ENCODE results near the gene ALPP. TPM values are rescaled to one million over a fixed set of nuclear protein-coding genes. Genes with fewer than 3 reads are reported as not detected.
"Not testable (repeated sequence)": the region's sequence is repeated elsewhere in the genome, so short reads cannot be mapped to it uniquely, and the experiment has no call there.

ALPP gene
- total RNA-seq, 1 donor from 2014 or later = not detected

GRCh38 chr2:232372231-232373208 lies 6.0 kb upstream of the ALPP start:
- Mint-ChIP-seq H3K27me3 (ENCODE audit: low read depth) (no peaks in the 10 kb centered on the region), H3K27ac (no peak overlapping the region), H3K4me1 (ENCODE audit: low read depth) (no peaks in the 10 kb centered on the region), H3K4me3 (ENCODE audit: low read depth) (no peak overlapping the region), H3K9me3 (no peaks in the 10 kb centered on the region), H3K36me3 (ENCODE audit: low read depth) (no peaks in the 10 kb centered on the region)
- no peak for DNase-seq (ENCODE audit: low spot score)
- intact Hi-C loops (cut with micrococcal nuclease) = no loop called here

- Mint-ChIP-seq H3K4me1 (ENCODE audit: low read depth) (no peaks in the 10 kb centered on the region), H3K27ac (no peak overlapping the region), H3K4me3 (ENCODE audit: low read depth) (no peak overlapping the region), H3K9me3 (no peaks in the 10 kb centered on the region), H3K36me3 (ENCODE audit: low read depth) (no peaks in the 10 kb centered on the region), H3K27me3 (ENCODE audit: low read depth) (no peaks in the 10 kb centered on the region)
- no peak for DNase-seq (ENCODE audit: low spot score)
- intact Hi-C loops (cut with micrococcal nuclease) = no loop called here
Measured at GRCh38 chr2:232374356-232374755, 4.2 kb upstream of the ALPP start.

GRCh38 chr2:232375164-232375563 lies 3.4 kb upstream of the ALPP start:
- intact Hi-C loops (cut with micrococcal nuclease) = no loop called here
- Mint-ChIP-seq H3K4me3 (ENCODE audit: low read depth) (no peak overlapping the region), H3K27me3 (ENCODE audit: low read depth) (no peaks in the 10 kb centered on the region), H3K4me1 (ENCODE audit: low read depth) (no peaks in the 10 kb centered on the region), H3K36me3 (ENCODE audit: low read depth) (no peaks in the 10 kb centered on the region), H3K9me3 (no peaks in the 10 kb centered on the region), H3K27ac (no peak overlapping the region)
- DNase-seq (ENCODE audit: low spot score) = no peak

- Mint-ChIP-seq H3K27ac (no peak overlapping the region), H3K4me3 (ENCODE audit: low read depth) (no peak overlapping the region), H3K27me3 (ENCODE audit: low read depth) (no peaks in the 10 kb centered on the region), H3K9me3 (no peaks in the 10 kb centered on the region), H3K36me3 (ENCODE audit: low read depth) (no peaks in the 10 kb centered on the region), H3K4me1 (ENCODE audit: low read depth) (no peaks in the 10 kb centered on the region)
- intact Hi-C loops (cut with micrococcal nuclease) = no loop called here
- no peak for DNase-seq (ENCODE audit: low spot score)
Measured at GRCh38 chr2:232376260-232376659, 2.3 kb upstream of the ALPP start.

GRCh38 chr2:232376713-232377112 lies 1.8 kb upstream of the ALPP start:
- Mint-ChIP-seq H3K36me3 (ENCODE audit: low read depth) (no peaks in the 10 kb centered on the region), H3K4me3 (ENCODE audit: low read depth) (no peak overlapping the region), H3K9me3 (no peaks in the 10 kb centered on the region), H3K27ac (no peak overlapping the region), H3K4me1 (ENCODE audit: low read depth) (no peaks in the 10 kb centered on the region), H3K27me3 (ENCODE audit: low read depth) (no peaks in the 10 kb centered on the region)
- no peak for DNase-seq (ENCODE audit: low spot score)
- intact Hi-C loops (cut with micrococcal nuclease) = no loop called here

GRCh38 chr2:232377319-232377718 lies 1.2 kb upstream of the ALPP start:
- no peaks in the 10 kb centered on the region for H3K4me1 Mint-ChIP-seq (ENCODE audit: low read depth)
- H3K27ac Mint-ChIP-seq = no peak overlapping the region
- no peak for DNase-seq (ENCODE audit: low spot score)
- no peaks in the 10 kb centered on the region for H3K9me3 Mint-ChIP-seq
- H3K4me3 Mint-ChIP-seq (ENCODE audit: low read depth) = no peak overlapping the region
- H3K36me3 Mint-ChIP-seq (ENCODE audit: low read depth) = no peaks in the 10 kb centered on the region
- H3K27me3 Mint-ChIP-seq (ENCODE audit: low read depth) = no peaks in the 10 kb centered on the region
- intact Hi-C loops (cut with micrococcal nuclease) = no loop called here

- DNase-seq (ENCODE audit: low spot score) = no peak
- Mint-ChIP-seq H3K36me3 (ENCODE audit: low read depth) (no peaks in the 10 kb centered on the region), H3K4me3 (ENCODE audit: low read depth) (no peak overlapping the region), H3K4me1 (ENCODE audit: low read depth) (no peaks in the 10 kb centered on the region), H3K27ac (no peak overlapping the region), H3K9me3 (no peaks in the 10 kb centered on the region), H3K27me3 (ENCODE audit: low read depth) (no peaks in the 10 kb centered on the region)
- intact Hi-C loops (cut with micrococcal nuclease) = no loop called here
Measured at GRCh38 chr2:232377841-232378734, 463 bp upstream of the ALPP start.

GRCh38 chr2:232379610-232380590 lies 1.3 kb downstream of the ALPP start:
- H3K9me3 Mint-ChIP-seq; H3K27ac Mint-ChIP-seq; H3K27me3 Mint-ChIP-seq (ENCODE audit: low read depth); H3K4me1 Mint-ChIP-seq (ENCODE audit: low read depth); DNase-seq (ENCODE audit: low spot score); H3K4me3 Mint-ChIP-seq (ENCODE audit: low read depth); H3K36me3 Mint-ChIP-seq (ENCODE audit: low read depth); intact Hi-C loops (cut with micrococcal nuclease): not testable (repeated sequence)

GRCh38 chr2:232381204-232382031 lies 2.9 kb downstream of the ALPP start:
- intact Hi-C loops (cut with micrococcal nuclease); H3K4me1 Mint-ChIP-seq (ENCODE audit: low read depth); H3K9me3 Mint-ChIP-seq; H3K4me3 Mint-ChIP-seq (ENCODE audit: low read depth); H3K27ac Mint-ChIP-seq; H3K36me3 Mint-ChIP-seq (ENCODE audit: low read depth); DNase-seq (ENCODE audit: low spot score): not testable (repeated sequence)
- peaks cover 25% of the 10 kb centered on the region for H3K27me3 Mint-ChIP-seq (ENCODE audit: low read depth)

GRCh38 chr2:232382331-232383225 lies 4.0 kb downstream of the ALPP start:
- Mint-ChIP-seq H3K27me3 (ENCODE audit: low read depth) (peaks cover 26% of the 10 kb centered on the region), H3K27ac (no peak overlapping the region), H3K4me3 (ENCODE audit: low read depth) (no peak overlapping the region), H3K9me3 (no peaks in the 10 kb centered on the region), H3K4me1 (ENCODE audit: low read depth) (peaks cover 2% of the 10 kb centered on the region), H3K36me3 (ENCODE audit: low read depth) (no peaks in the 10 kb centered on the region)
- intact Hi-C loops (cut with micrococcal nuclease) = no loop called here
- DNase-seq (ENCODE audit: low spot score) = no peak

GRCh38 chr2:232384466-232384865 lies 5.9 kb downstream of the ALPP start:
- H3K4me1 Mint-ChIP-seq (ENCODE audit: low read depth) = peaks cover 2% of the 10 kb centered on the region
- no peaks in the 10 kb centered on the region for H3K9me3 Mint-ChIP-seq
- no peak overlapping the region for H3K4me3 Mint-ChIP-seq (ENCODE audit: low read depth)
- no peak for DNase-seq (ENCODE audit: low spot score)
- H3K36me3 Mint-ChIP-seq (ENCODE audit: low read depth) = no peaks in the 10 kb centered on the region
- intact Hi-C loops (cut with micrococcal nuclease) = no loop called here
- peaks cover 31% of the 10 kb centered on the region for H3K27me3 Mint-ChIP-seq (ENCODE audit: low read depth)
- H3K27ac Mint-ChIP-seq = no peak overlapping the region
